HG02852 (cell line): ENCODE results near the gene SYTL3.
"Not testable (repeated sequence)": the region's sequence is repeated elsewhere in the genome, so short reads cannot be mapped to it uniquely, and the experiment has no call there.

Experiments
- ATAC-seq: cut with Tn5 transposase; IDR thresholded peaks from one replicate; pipeline ENCODE4 v1.9.1; 2021; ENCODE audit warnings: mild to moderate bottlenecking, moderate library complexity; ENCODE audit not compliant: unreplicated experiment

Gene SYTL3

DNA sequence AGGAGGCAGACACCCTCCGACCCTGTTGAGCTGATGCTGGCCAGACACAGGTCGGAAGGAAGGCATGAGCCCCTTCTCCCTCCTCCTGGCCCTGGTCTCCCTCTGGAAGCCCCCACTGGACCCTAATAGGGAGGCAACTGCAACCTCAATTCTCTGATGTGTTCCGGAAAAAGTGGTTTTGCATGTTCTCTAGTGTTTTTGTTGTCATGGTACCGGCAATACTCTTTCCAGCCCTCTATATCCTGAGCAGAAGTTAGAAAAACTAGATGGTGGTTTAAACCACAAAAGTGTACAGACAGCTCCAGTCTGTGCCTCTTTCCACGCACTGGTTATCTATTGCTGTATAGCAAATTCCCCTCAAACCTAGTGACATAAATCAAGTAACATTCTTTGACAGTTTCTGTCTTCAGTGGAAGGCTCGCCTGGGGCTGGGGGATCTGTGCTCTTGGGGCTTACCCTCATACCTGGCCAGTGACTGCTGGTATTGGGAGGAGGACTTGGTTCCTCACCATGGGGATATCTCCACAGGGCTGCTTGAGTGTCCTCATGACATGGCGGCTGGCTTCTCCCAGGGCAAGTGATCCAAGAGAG is 37.0 kb downstream of the SYTL3 start:
- peak; percentile 50 for ATAC-seq

DNA sequence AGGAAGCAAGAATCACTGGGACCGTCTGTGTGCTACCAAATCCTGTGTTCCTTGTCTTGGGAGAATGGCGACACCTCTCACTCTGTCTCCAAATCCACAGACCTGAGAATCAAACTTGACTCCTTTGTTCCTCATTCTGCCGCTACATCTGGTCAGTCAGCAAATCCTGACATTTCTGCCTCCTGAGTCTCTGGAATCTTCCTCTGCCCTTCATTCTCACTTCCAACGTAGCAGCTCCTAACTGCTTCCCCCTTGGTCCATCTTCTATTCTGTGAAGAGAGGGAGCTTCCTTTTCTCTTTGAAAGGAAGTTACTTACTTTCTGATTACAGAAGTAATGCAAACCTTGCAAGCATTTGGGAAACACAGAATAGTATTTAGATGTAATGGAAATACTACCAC is 37.7 kb downstream of the SYTL3 start:
- no peak for ATAC-seq

- no peak for ATAC-seq
Observed at GRCh38 chr6:158688860-158689259, 39.0 kb downstream of the SYTL3 start.

- ATAC-seq, result no peak
Observed at GRCh38 chr6:158694913-158695312, 45.1 kb downstream of the SYTL3 start.

GRCh38 chr6:158697811-158698210 is 48.0 kb downstream of the SYTL3 start:
- ATAC-seq, result no peak

GRCh38 chr6:158698931-158699330 is 49.1 kb downstream of the SYTL3 start:
- no peak for ATAC-seq

GRCh38 chr6:158701268-158701667 is 51.4 kb downstream of the SYTL3 start:
- ATAC-seq, result not testable (repeated sequence)

GRCh38 chr6:158703111-158703836 is 53.4 kb downstream of the SYTL3 start:
- ATAC-seq, result no peak

- ATAC-seq, result peak; percentile 92
Observed at GRCh38 chr6:158703837-158704822, 54.3 kb downstream of the SYTL3 start.

DNA sequence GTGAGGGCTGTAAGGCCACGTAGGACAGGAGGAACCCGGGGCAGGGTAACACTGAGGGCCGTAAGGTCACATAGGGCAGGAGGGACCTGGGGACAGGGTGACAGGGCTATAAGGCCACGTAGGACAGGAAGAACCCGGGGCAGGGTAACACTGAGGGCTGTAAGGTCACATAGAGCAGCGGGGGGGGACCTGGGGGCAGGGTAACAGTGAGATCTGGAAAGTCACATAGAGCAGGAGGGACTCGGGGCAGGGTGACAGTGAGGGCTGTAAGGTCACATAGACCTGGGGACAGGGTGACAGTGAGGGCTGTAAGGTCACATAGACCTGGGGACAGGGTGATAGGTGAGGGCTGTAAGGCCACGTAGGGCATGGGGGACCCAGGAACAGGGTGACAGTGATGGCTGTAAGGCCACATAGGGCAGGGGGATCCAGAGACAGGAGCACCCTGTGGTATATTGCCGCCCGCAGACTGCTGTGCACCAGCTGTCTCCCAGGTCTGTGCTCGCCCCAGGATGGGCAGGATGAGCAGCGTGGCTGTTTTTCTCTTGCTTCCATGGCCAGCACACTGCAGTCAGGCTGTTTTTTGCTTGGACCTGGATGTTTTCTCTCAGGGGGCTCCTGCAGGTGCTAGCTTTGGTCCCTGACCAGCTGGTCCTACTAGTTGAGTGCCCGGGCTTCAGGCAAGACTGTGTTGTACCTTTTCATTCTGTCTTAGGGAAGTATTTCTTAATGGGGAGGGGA is 55.7 kb downstream of the SYTL3 start:
- ATAC-seq, result no peak

DNA sequence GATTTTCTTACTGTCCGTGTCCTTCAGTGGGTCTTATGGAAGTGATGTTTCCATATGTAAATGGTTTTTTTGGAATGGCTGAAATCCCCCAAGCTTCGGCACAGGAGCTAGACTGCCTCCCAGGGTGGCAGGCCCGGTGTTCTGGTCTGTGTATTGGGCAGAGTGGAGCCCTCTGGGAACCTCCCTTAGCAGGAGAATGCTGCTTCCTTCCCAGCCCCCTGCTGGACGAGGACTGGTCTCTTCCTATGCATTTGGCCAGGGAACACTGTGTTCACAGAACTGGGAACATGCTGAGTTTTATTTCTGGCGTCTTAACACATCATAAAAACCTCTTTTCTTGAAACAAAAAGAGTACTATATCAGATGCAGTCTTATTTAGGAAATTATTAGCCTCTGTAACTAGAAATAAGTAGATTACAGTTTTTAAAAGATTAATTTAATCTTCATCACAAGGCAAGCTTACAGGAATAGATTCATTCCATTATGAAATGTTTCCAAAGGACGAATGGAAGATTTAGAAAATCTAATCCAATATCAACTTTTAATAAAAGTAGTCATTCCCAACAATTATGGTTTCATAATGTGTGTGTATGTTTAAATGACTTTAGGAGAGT is 56.6 kb downstream of the SYTL3 start:
- ATAC-seq, result no peak

DNA sequence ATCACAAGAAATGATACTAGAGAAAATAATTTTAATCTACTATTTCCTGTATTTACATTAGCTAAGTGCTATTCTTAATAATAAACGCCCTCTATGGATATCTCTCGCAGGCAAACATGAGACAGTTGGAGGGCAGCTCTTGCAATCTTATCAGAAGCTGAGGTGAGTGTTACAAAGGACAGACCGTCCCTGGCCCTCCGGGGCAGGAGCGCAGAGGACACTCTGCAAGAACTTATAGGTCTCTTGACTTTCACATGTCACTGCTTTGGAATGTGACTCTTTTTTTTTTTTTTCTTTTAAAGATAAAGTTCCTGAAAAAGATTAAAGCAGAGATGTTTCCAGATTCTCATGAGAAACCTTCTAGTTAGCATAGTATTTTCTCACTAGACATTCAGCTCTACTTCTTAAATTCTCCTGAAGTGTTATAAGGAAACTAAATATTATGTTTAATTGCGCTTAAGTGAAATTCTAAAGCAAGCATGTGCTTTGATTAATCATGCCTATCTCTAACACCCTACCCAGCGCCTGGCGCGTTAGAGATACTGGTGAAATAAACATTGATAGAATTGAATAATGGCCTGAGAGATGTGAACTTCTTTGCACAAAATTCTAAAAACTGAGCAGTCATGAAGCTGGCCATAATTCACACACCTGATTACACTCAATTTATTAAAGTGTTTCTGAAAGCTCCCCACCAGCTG is 57.4 kb downstream of the SYTL3 start:
- ATAC-seq, result no peak

GRCh38 chr6:158707821-158708195 is 58.0 kb downstream of the SYTL3 start:
- no peak for ATAC-seq

GRCh38 chr6:158708239-158708638 is 58.4 kb downstream of the SYTL3 start:
- no peak for ATAC-seq

DNA sequence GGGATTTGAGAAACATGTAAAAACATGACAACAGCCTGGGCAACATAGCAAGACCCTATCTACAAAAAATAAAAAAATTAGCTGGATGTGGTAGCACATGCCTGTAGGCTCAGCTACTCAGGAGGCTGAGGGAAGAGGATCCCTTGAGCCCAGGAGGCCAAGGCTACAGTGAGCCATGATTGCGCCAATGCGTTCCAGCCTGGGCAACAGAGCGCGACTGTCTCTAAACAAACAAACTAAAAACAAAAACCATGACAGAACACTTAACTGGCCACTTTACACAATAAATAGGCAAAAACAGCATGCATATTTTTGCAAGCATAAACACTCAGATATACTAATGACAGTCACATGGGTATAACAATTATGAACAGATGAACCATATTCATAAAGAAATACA is 60.0 kb downstream of the SYTL3 start:
- ATAC-seq, result no peak

DNA sequence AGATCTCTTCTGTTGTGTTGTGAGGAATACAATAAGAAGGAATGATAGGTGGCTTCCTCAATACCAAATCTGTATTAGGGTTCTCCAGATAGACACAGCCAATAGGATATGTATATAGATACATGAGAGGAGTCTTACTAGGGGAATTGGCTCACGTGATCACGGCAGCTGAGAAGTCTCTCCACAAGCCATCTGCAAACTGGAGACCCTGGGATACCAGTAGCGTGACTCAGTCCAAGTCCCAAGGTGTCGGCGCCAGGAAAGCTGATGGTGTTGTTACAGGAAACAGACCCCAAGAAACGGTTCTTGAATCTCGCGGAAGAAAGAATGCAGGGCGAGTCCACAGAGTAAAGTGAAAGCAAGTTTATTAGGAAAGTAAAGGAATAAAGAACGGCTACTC is 61.4 kb downstream of the SYTL3 start:
- no peak for ATAC-seq

DNA sequence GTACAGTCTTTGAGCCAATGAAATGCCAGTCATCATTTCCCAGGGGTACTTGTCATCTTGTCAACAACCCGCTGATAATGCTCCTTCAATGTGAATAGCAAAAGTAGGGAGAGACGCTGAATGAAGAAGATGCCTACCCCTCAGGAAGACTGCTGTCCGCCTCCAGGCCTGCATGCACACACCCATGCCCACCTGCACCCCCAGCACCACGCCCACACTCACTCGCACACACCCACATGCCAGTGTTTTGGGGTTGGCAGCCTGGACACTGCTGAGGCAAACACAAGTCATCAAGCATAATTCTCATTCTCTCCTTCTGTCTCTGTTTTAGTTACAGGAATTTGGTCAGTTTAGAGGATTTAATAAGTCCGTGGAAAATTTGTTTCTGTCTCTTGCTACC is 63.6 kb downstream of the SYTL3 start:
- ATAC-seq, result no peak

DNA sequence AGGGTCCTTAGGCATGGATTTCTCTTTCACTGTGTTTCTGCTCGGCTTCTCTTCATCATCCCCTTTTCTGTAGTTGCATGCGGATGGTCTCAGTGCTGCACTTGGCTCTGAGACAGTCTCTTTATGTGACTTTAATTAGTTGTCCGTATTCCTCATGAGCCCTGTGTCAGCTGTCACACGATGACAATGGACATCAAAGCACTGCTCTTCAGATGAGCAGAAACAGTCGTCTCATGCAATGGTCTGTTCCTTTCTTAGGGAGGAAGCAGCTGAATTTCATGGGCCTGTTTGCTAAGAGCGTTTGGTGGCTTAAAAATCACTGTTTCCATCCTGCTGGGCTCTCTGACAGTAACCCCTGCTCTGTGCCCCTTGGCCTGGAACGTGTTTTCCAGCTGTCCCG is 64.9 kb downstream of the SYTL3 start:
- ATAC-seq, result no peak

GRCh38 chr6:158715330-158716311 is 65.8 kb downstream of the SYTL3 start:
- ATAC-seq, result peak; percentile 56
